Midbrain (tissue), 1 donor: ENCODE measurements around the gene TEX19.
"Not testable (repeated sequence)": the region's sequence is repeated elsewhere in the genome, so short reads cannot be mapped to it uniquely, and the experiment has no call there.

Experiments used
- DNase-seq: peaks from one replicate; lab custom pipeline; 2025; lab: John Stamatoyannopoulos, UW

TEX19 gene

GRCh38 chr17:82411396-82412053 lies 52.5 kb downstream of the TEX19 start:
- no peak for DNase-seq

- not testable (repeated sequence) for DNase-seq
These were observed 53.0 kb downstream of the TEX19 start for GRCh38 chr17:82412081-82412480.

- no peak for DNase-seq
These were observed 53.8 kb downstream of the TEX19 start for GRCh38 chr17:82412535-82413520.
